ENCODE measurements around the gene ZNF277.
"Not testable (repeated sequence)": the region's sequence is repeated elsewhere in the genome, so short reads cannot be mapped to it uniquely, and the experiment has no call there.

Gene ZNF277

GRCh38 chr7:112212571-112212970, 6.1 kb downstream of the ZNF277 start:
- DNase-seq, result no peak

- no peak for DNase-seq
These were observed 7.2 kb downstream of the ZNF277 start for GRCh38 chr7:112213735-112214134.

GRCh38 chr7:112214268-112214667, 7.8 kb downstream of the ZNF277 start:
- DNase-seq, result no peak

GRCh38 chr7:112214883-112215282, 8.4 kb downstream of the ZNF277 start:
- no peak for DNase-seq

- DNase-seq, result no peak
These were observed 9.3 kb downstream of the ZNF277 start for GRCh38 chr7:112215787-112216186.

GRCh38 chr7:112220877-112221434, 14.5 kb downstream of the ZNF277 start:
- no peak for DNase-seq

GRCh38 chr7:112223310-112223709, 16.8 kb downstream of the ZNF277 start:
- no peak for DNase-seq

- DNase-seq, result no peak
These were observed 17.7 kb downstream of the ZNF277 start for GRCh38 chr7:112224186-112224585.

GRCh38 chr7:112225006-112225405, 18.5 kb downstream of the ZNF277 start:
- DNase-seq, result no peak

GRCh38 chr7:112226701-112227276, 20.3 kb downstream of the ZNF277 start:
- DNase-seq, result no peak

GRCh38 chr7:112228632-112229031, 22.1 kb downstream of the ZNF277 start:
- no peak for DNase-seq

- DNase-seq, result no peak
These were observed 25.9 kb downstream of the ZNF277 start for GRCh38 chr7:112232212-112232978.

GRCh38 chr7:112233048-112233697, 26.7 kb downstream of the ZNF277 start:
- DNase-seq, result no peak

- DNase-seq, result no peak
These were observed 27.7 kb downstream of the ZNF277 start for GRCh38 chr7:112234147-112234546.

- DNase-seq, result no peak
These were observed 30.1 kb downstream of the ZNF277 start for GRCh38 chr7:112236597-112236996.

GRCh38 chr7:112238330-112238729, 31.8 kb downstream of the ZNF277 start:
- DNase-seq, result no peak

- no peak for DNase-seq
These were observed 32.5 kb downstream of the ZNF277 start for GRCh38 chr7:112238852-112239610.

GRCh38 chr7:112248598-112248997, 42.1 kb downstream of the ZNF277 start:
- DNase-seq, result no peak

- DNase-seq, result not testable (repeated sequence)
These were observed 43.5 kb downstream of the ZNF277 start for GRCh38 chr7:112249967-112250366.

GRCh38 chr7:112252141-112252540, 45.6 kb downstream of the ZNF277 start:
- DNase-seq, result no peak

- no peak for DNase-seq
These were observed 46.2 kb downstream of the ZNF277 start for GRCh38 chr7:112252691-112253090.

- DNase-seq, result no peak
These were observed 47.7 kb downstream of the ZNF277 start for GRCh38 chr7:112254156-112254555.

Measured in NCI-H187 (cell line).